CD8-positive, alpha-beta memory T cell (primary cell): ENCODE measurements around the gene CENATAC. TPM values are rescaled to one million over a fixed set of nuclear protein-coding genes. Genes with fewer than 3 reads are reported as not detected.
"Not testable (repeated sequence)": the region's sequence is repeated elsewhere in the genome, so short reads cannot be mapped to it uniquely, and the experiment has no call there.

Source experiments
- CTCF ChIA-PET: fragments of 350-600 bp; sonication (Branson Sonifier 250); formaldehyde crosslinking; loops from one replicate; lab custom pipeline; 2021; ENCODE audit warnings: antibody characterized with exemption; lab: Charles Lee
- POLR2A ChIA-PET: fragments of 350-600 bp; sonication (Branson Sonifier 250); formaldehyde crosslinking; loops from one replicate; lab custom pipeline; 2021; ENCODE audit warnings: antibody characterized with exemption; lab: Charles Lee
- DNase-seq, 5 donors: peaks; one replicate each; pipeline versions ENCODE4 v3.0.0 to v3.0.0-alpha.2; 2020 to 2022; ENCODE audit warnings: mixed read lengths in 1 of 5
- H3K27ac ChIP-seq: one replicate; pipeline ENCODE4 v1.7.0; 2013; ENCODE audit warnings: low read depth, mild to moderate bottlenecking, low read length, moderate library complexity
- H3K27me3 ChIP-seq: 2 replicates; pipeline ENCODE4 v1.7.0; 2013; ENCODE audit warnings: low read length, mild to moderate bottlenecking; ENCODE audit not compliant: insufficient read depth, poor library complexity, severe bottlenecking
- H3K36me3 ChIP-seq: 2 replicates; pipeline ENCODE4 v1.7.0; 2013; ENCODE audit warnings: mild to moderate bottlenecking, low read length, moderate library complexity; ENCODE audit not compliant: insufficient read depth
- H3K4me1 ChIP-seq: 2 replicates; pipeline ENCODE4 v1.7.0; 2013; ENCODE audit warnings: mild to moderate bottlenecking, low read length, moderate library complexity; ENCODE audit not compliant: insufficient read depth
- H3K4me3 ChIP-seq: 2 replicates; pipeline ENCODE4 v1.7.0; 2013; ENCODE audit warnings: mild to moderate bottlenecking, low read length
- H3K9me3 ChIP-seq: 2 replicates; pipeline ENCODE4 v1.7.0; 2013; ENCODE audit warnings: mild to moderate bottlenecking, low read length
- H3K27ac Mint-ChIP-seq, 8 donors: one replicate each; pipeline ENCODE4 v1.8.0; 2020 to 2021; ENCODE audit warnings: mixed read lengths in 8 of 8, mild to moderate bottlenecking in 6 of 8, inconsistent platforms in 3 of 8, moderate library complexity in 3 of 8
- H3K27me3 Mint-ChIP-seq, 2 donors: one replicate each; pipeline ENCODE4 v1.8.0; 2020 to 2021; ENCODE audit warnings: mixed read lengths in 2 of 2, mild to moderate bottlenecking in 1 of 2, moderate library complexity in 1 of 2
- H3K36me3 Mint-ChIP-seq, 3 donors: one replicate each; pipeline ENCODE4 v1.8.0; 2020 to 2021; ENCODE audit warnings: mixed read lengths in 3 of 3, inconsistent platforms in 1 of 3, mild to moderate bottlenecking in 1 of 3
- H3K4me1 Mint-ChIP-seq, 3 donors: one replicate each; pipeline ENCODE4 v1.8.0; 2020 to 2021; ENCODE audit warnings: mixed read lengths in 3 of 3, inconsistent platforms in 1 of 3, mild to moderate bottlenecking in 1 of 3
- H3K4me3 Mint-ChIP-seq, 7 donors: one replicate each; pipeline ENCODE4 v1.8.0; 2020 to 2021; ENCODE audit warnings: mixed read lengths in 7 of 7, mild to moderate bottlenecking in 6 of 7, moderate library complexity in 4 of 7, inconsistent platforms in 2 of 7
- H3K9me3 Mint-ChIP-seq, 5 donors: one replicate each; pipeline ENCODE4 v1.8.0; 2020 to 2022; ENCODE audit warnings: mixed read lengths in 5 of 5, mild to moderate bottlenecking in 3 of 5, moderate library complexity in 2 of 5, inconsistent platforms in 1 of 5
- polyA plus RNA-seq: library from polyadenylated mRNA; unstranded; fragments of 300-500 nt; fragmentation: Illumina TruSeq; gene quantifications from one replicate; pipeline ENCODE4 v1.2.3, GENCODE V29; 2021
- total RNA-seq, 2 experiments: library from RNA; stranded (reverse); gene quantifications; one replicate each; pipeline ENCODE4 v1.2.3, GENCODE V29; 2021

CENATAC gene, protein sequence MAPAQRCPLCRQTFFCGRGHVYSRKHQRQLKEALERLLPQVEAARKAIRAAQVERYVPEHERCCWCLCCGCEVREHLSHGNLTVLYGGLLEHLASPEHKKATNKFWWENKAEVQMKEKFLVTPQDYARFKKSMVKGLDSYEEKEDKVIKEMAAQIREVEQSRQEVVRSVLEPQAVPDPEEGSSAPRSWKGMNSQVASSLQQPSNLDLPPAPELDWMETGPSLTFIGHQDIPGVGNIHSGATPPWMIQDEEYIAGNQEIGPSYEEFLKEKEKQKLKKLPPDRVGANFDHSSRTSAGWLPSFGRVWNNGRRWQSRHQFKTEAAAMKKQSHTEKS
- total RNA-seq (10 to 100 TPM; 29.1 to 34.6 TPM), polyA plus RNA-seq (10.1 TPM)

DNA sequence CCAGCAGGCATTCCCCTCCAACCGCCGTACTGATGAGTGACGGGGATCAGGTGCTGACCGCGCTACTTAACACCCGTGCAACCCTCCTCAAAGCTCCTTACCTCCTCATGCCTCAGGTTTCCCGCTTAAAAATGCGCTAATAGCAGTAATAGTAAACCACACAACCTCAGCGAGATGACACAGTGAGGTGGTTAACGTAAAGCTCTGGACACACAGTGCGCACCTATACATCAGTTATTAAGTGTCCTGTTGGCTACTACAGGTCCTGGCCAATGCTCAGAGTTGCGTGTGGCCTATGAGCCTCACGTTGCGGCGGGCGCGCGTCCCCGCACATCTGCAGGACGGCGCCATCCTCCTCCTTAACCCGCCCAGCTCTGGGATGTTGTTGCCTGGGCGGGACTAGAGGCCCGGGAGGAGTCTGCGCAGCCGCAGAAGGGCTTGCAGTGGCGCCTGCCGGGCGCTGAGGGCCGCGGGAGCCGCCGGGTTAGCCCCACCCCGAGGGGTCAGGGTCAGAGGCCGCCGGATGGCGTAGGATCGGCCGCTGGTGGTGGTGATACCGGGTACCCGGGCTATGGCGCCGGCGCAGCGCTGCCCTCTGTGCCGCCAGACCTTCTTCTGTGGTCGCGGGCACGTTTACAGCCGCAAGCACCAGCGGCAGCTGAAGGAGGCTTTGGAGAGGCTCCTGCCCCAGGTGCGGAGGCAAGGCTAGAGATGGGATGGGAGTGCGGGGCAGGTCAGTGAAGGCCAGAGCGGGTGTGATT, at the start of gene CENATAC:
Gene CENATAC (plus strand): TSS at position 512 of the 761 bp plus-strand sequence. CDS start 60 bp downstream, at position 572.
- Mint-ChIP-seq H3K27ac (peak within 1 kb of the TSS; percentile 79 to 100 (median 97)), H3K4me3 (peak within 1 kb of the TSS; percentile 90 to 99 (median 94)), H3K9me3 (no peaks in the 10 kb centered on the region), H3K27me3 (peaks cover 0 to 3% of the 10 kb centered on the region in 2 donors), H3K36me3 (peaks cover 0 to 57% (median 8%) of the 10 kb centered on the region in 3 donors), H3K4me1 (peaks cover 33 to 46% (median 34%) of the 10 kb centered on the region in 3 donors)
- H3K9me3 ChIP-seq, result no peaks in the 10 kb centered on the region
- H3K27ac ChIP-seq, result peak within 1 kb of the TSS; percentile 84
- CTCF ChIA-PET, result interaction anchor here (0.6 to 2.5 kb wide), 11 partner anchors 18 to 390 kb away, joined by 3 to 11 read pairs (median 3); partner anchors contain the start of genes CBL, PHLDB1, RPS25 and TRAPPC4
- POLR2A ChIA-PET, result interaction anchor here (0.5 to 2.3 kb wide), 6 partner anchors 15 to 97 kb away, joined by 3 to 23 read pairs (median 6); partner anchors contain the start of genes RPS25 and TRAPPC4
- DNase-seq, result peak; percentile 94 to 98 (median 94)
- peaks cover 12% of the 10 kb centered on the region for H3K36me3 ChIP-seq
- no peaks in the 10 kb centered on the region for H3K27me3 ChIP-seq
- peaks cover 20% of the 10 kb centered on the region for H3K4me1 ChIP-seq
- peak within 1 kb of the TSS; percentile 94 for H3K4me3 ChIP-seq

DNA sequence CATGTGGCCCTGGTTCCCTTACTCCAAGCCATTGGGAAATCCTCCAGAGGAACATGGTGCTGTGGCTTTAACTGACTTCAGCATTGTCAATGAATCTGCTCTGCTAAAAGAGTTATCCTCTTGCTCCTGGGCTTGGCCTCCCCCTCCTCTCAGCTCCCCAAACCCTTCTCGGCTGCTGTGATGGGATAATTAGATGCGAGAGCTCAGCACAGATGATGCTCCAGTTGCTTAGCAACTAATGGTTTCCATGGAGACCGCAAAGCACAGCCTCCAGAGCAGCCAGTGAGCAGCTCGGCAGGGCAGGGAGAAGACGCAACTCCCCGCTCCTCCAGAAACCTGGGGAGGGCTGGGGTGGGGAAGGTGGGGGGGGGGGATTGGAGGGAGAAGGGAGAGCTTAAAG, 44.7 kb upstream of the CENATAC start:
- Mint-ChIP-seq H3K9me3 (peaks cover 0 to 2% (median 0%) of the 10 kb centered on the region in 5 donors), H3K27me3 (peaks cover 6 to 13% of the 10 kb centered on the region in 2 donors), H3K27ac (no peak overlapping the region), H3K4me1 (peaks cover 3 to 9% (median 5%) of the 10 kb centered on the region in 3 donors), H3K4me3 (no peak overlapping the region), H3K36me3 (no peaks in the 10 kb centered on the region)
- peaks cover 7% of the 10 kb centered on the region for H3K4me1 ChIP-seq
- H3K4me3 ChIP-seq, result no peak overlapping the region
- CTCF ChIA-PET, result no interaction called here
- POLR2A ChIA-PET, result no interaction called here
- H3K9me3 ChIP-seq, result no peaks in the 10 kb centered on the region
- no peak for DNase-seq
- no peaks in the 10 kb centered on the region for H3K36me3 ChIP-seq
- no peak overlapping the region for H3K27ac ChIP-seq
- H3K27me3 ChIP-seq, result no peaks in the 10 kb centered on the region

DNA sequence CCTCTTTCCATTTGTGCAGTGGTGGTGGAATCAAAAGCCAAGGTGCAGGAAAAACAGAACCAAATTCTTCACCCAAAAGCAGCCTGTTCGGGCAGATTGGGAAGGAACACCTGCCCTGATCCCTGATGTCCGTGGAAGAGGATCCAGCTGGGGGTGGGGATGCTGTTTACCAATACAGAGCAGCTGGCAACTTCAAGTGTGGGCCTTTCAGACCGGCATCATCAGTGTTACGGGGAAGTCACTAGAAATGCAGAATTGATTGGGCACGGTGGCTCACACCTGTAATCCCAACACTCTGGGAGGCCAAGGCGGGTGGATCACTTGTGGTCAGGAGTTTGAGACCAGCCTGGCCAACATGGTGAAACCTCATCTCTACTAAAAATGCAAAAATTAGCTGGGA, 44.0 kb upstream of the CENATAC start:
- H3K4me1 ChIP-seq, DNase-seq, H3K27me3 ChIP-seq, H3K36me3 ChIP-seq, POLR2A ChIA-PET, H3K36me3 Mint-ChIP-seq, H3K9me3 ChIP-seq, H3K27ac ChIP-seq, H3K27ac Mint-ChIP-seq, H3K4me3 ChIP-seq, H3K4me1 Mint-ChIP-seq, H3K4me3 Mint-ChIP-seq, H3K9me3 Mint-ChIP-seq: not testable (repeated sequence)
- CTCF ChIA-PET, result interaction anchor here (1.4 to 1.6 kb wide), 2 partner anchors 24 to 46 kb away, joined by 3 read pairs; no protein-coding TSS in a partner anchor
- peaks cover 7 to 13% of the 10 kb centered on the region in 2 donors for H3K27me3 Mint-ChIP-seq

DNA sequence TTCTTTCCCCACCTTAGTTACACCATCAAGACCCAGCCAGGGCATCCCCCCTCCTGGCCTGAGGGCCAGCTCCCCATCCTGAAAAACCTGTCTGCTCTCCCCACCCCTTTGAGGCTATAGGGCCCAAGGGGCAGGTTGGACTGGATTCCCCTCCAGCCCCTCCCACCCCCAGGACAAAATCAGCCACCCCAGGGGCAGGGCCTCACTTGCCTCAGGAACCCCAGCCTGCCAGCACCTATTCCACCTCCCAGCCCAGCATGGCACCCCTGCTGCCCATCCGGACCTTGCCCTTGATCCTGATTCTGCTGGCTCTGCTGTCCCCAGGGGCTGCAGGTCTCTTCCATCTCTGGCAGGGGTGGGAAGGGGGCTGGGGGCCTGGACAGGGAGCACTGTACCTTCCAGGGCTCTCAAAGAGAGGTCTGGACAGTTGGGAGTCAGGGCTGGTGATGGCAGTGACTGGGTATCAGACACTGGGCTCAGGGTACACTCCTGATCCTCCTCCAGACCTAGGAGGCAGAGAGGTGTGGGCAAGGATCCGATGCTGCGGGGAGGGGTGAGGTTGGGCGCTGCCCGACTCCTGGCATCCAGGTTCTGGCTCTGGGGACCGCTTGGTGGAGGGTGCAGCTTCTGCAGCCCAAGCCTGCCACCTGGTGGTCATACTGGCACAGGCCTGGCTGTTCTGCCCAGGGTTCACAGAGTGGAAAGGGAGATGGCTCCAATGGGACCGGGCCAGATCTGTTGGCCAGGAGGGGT, 41.7 kb upstream of the CENATAC start, which contains the start of gene UPK2:
Gene UPK2 (plus strand): TSS at position 205 of the 753 bp plus-strand sequence. CDS start 53 bp downstream, at position 258.
- ChIA-PET POLR2A (interaction anchor here (0.5 to 1.7 kb wide), 3 partner anchors 48 to 267 kb away, joined by 3 read pairs; no protein-coding TSS in a partner anchor), CTCF (interaction anchor here (0.6 to 3.9 kb wide), 22 partner anchors 9 to 347 kb away, joined by 3 to 32 read pairs (median 4); no protein-coding TSS in a partner anchor)
- Mint-ChIP-seq H3K4me3 (peak within 1 kb of the TSS in 1 of 7 donors; percentile 41), H3K4me1 (peaks cover 3 to 9% (median 5%) of the 10 kb centered on the region in 3 donors), H3K27ac (peak within 1 kb of the TSS in 4 of 8 donors; percentile 12 to 80 (median 66)), H3K9me3 (peaks cover 0 to 2% (median 0%) of the 10 kb centered on the region in 5 donors), H3K36me3 (no peaks in the 10 kb centered on the region), H3K27me3 (peaks cover 7 to 13% of the 10 kb centered on the region in 2 donors)
- H3K4me3 ChIP-seq, result no peak within 1 kb of the TSS
- peaks cover 7% of the 10 kb centered on the region for H3K4me1 ChIP-seq
- H3K27ac ChIP-seq, result no peak within 1 kb of the TSS
- no peaks in the 10 kb centered on the region for H3K27me3 ChIP-seq
- peak; percentile 76 to 91 (median 86) for DNase-seq
- no peaks in the 10 kb centered on the region for H3K9me3 ChIP-seq
- H3K36me3 ChIP-seq, result no peaks in the 10 kb centered on the region

DNA sequence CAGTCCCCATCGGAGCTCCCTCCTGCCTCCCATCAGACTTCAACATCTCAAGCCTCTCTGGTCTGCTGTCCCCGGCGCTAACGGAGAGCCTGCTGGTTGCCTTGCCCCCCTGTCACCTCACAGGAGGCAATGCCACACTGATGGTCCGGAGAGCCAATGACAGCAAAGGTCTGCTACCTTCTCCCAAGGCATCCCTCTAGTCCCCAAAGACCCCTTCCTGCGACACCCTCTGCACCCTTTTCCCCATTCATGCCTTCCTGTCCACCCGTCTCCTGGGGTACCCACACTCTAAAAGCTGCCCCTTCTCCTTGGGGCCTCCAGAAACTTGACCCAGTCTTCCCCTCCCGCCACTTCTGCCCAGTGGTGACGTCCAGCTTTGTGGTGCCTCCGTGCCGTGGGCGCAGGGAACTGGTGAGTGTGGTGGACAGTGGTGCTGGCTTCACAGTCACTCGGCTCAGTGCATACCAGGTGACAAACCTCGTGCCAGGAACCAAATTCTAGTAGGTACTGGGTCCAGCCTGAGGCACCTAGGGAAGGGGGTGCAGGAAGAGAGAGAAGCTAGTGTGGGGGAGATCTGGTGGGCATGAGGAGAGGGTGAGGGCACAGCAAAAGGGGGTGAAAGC, 41.0 kb upstream of the CENATAC start:
- no peak overlapping the region for H3K4me3 Mint-ChIP-seq
- no peak overlapping the region for H3K27ac ChIP-seq
- no peaks in the 10 kb centered on the region for H3K9me3 ChIP-seq
- H3K4me1 Mint-ChIP-seq, result peaks cover 3 to 9% (median 5%) of the 10 kb centered on the region in 3 donors
- H3K4me1 ChIP-seq, result peaks cover 7% of the 10 kb centered on the region
- H3K36me3 ChIP-seq, result no peaks in the 10 kb centered on the region
- no peaks in the 10 kb centered on the region for H3K27me3 ChIP-seq
- no peak overlapping the region for H3K4me3 ChIP-seq
- peak overlapping the region in 3 of 8 donors; percentile 9 to 75 (median 54) for H3K27ac Mint-ChIP-seq
- ChIA-PET CTCF (interaction anchor here (0.6 to 3.9 kb wide), 27 partner anchors 8 to 348 kb away, joined by 3 to 32 read pairs (median 3); no protein-coding TSS in a partner anchor), POLR2A (interaction anchor here (0.5 to 1.7 kb wide), 3 partner anchors 48 to 267 kb away, joined by 3 read pairs; no protein-coding TSS in a partner anchor)
- no peak for DNase-seq
- H3K27me3 Mint-ChIP-seq, result peaks cover 6 to 13% of the 10 kb centered on the region in 2 donors
- peaks cover 0 to 2% (median 0%) of the 10 kb centered on the region in 5 donors for H3K9me3 Mint-ChIP-seq
- H3K36me3 Mint-ChIP-seq, result no peaks in the 10 kb centered on the region

DNA sequence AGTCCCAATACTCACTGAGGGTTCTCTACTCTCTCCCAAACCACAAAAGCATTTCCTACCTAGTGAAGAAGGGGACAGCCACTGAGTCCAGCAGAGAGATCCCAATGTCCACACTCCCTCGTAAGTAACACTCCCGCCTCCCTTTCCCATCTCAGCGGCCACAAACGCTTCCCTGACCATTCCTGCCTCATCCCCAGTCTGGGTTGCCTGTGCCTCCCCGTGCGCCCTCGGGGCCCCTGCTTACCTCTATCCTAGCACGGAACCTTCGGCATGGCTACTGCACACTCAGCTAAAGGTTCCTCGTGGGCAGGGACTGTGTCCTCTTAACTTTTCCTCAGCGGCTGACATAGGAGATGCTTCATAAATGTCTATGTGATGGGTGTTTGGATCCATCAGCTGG, 40.4 kb upstream of the CENATAC start:
- no peaks in the 10 kb centered on the region for H3K36me3 ChIP-seq
- H3K27ac Mint-ChIP-seq, result no peak overlapping the region
- peaks cover 3 to 9% (median 5%) of the 10 kb centered on the region in 3 donors for H3K4me1 Mint-ChIP-seq
- H3K9me3 ChIP-seq, result no peaks in the 10 kb centered on the region
- peaks cover 7% of the 10 kb centered on the region for H3K4me1 ChIP-seq
- no peaks in the 10 kb centered on the region for H3K27me3 ChIP-seq
- no peaks in the 10 kb centered on the region for H3K36me3 Mint-ChIP-seq
- CTCF ChIA-PET, result interaction anchor here (0.7 to 3.9 kb wide), 23 partner anchors 7 to 349 kb away, joined by 3 to 32 read pairs (median 4); no protein-coding TSS in a partner anchor
- no peak overlapping the region for H3K4me3 ChIP-seq
- no peak overlapping the region for H3K27ac ChIP-seq
- DNase-seq, result no peak
- H3K9me3 Mint-ChIP-seq, result peaks cover 0 to 2% (median 0%) of the 10 kb centered on the region in 5 donors
- H3K27me3 Mint-ChIP-seq, result peaks cover 6 to 13% of the 10 kb centered on the region in 2 donors
- POLR2A ChIA-PET, result interaction anchor here (1.7 kb wide), 1 partner anchor 49 kb away, joined by 3 read pairs; no protein-coding TSS in a partner anchor
- H3K4me3 Mint-ChIP-seq, result no peak overlapping the region
